ENCODE data around the gene RAPGEF2. TPM values are rescaled to one million over a fixed set of nuclear protein-coding genes. Genes with fewer than 3 reads are reported as not detected.
A peak's percentile ranks its signal among the peaks of the same experiment; 100 is the strongest.

The RAPGEF2 gene
- total and polyA plus RNA-seq, 2 donors from 2014 or later, result 6.9 to 50.6 TPM

DNA sequence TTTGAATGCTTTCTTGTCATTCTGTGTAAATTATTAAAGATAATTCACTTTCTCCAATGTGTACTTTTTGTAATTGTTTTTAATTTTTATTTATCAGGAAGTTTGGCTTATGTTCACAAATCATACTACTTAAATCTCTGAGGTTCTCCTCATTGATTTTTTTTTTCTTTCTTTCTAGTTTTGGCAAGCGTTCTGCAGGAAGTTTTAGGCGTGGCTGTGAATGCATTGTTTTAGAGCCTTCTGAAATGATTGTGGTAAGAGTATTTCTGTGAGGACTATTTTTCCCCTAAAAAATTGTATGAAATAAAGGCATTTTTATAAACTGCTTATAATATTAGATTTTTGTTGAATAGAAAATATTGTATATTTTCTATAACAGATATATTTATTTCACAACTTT, 135.8 kb downstream of the RAPGEF2 start:
- intact Hi-C loops (cut with DNase I), result no loop called here
- Histone ChIP-seq H3K27ac (ENCODE audit: low read depth in 2 of 2, low read length in 2 of 2) (no peak overlapping the region), H3K27me3 (ENCODE audit: control insufficient read depth, insufficient read depth, low read length) (no peaks in the 10 kb centered on the region), H3K9ac (ENCODE audit: low read length in 3 of 3) (no peak overlapping the region), H3K36me3 (ENCODE audit: control insufficient read depth in 2 of 3, insufficient read depth in 3 of 3, low read length in 3 of 3) (no peaks in the 10 kb centered on the region), H3K4me3 (ENCODE audit: low read length in 3 of 3) (no peak overlapping the region), H3K4me1 (ENCODE audit: control insufficient read depth in 2 of 3, insufficient read depth in 2 of 3, low read depth in 1 of 3, low read length in 3 of 3) (no peaks in the 10 kb centered on the region), H3K9me3 (ENCODE audit: control insufficient read depth in 2 of 3, insufficient read depth in 1 of 3, low read length in 3 of 3) (no peaks in the 10 kb centered on the region)
- DNase-seq (no peak), FAIRE-seq (peak; percentile 88)
- TF ChIP-seq, protein P1, sequence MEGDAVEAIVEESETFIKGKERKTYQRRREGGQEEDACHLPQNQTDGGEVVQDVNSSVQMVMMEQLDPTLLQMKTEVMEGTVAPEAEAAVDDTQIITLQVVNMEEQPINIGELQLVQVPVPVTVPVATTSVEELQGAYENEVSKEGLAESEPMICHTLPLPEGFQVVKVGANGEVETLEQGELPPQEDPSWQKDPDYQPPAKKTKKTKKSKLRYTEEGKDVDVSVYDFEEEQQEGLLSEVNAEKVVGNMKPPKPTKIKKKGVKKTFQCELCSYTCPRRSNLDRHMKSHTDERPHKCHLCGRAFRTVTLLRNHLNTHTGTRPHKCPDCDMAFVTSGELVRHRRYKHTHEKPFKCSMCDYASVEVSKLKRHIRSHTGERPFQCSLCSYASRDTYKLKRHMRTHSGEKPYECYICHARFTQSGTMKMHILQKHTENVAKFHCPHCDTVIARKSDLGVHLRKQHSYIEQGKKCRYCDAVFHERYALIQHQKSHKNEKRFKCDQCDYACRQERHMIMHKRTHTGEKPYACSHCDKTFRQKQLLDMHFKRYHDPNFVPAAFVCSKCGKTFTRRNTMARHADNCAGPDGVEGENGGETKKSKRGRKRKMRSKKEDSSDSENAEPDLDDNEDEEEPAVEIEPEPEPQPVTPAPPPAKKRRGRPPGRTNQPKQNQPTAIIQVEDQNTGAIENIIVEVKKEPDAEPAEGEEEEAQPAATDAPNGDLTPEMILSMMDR (IDR thresholded peaks at IDR 0.05; ENCODE audit: borderline replicate concordance, extremely low read depth, insufficient read depth), result no peak

DNA sequence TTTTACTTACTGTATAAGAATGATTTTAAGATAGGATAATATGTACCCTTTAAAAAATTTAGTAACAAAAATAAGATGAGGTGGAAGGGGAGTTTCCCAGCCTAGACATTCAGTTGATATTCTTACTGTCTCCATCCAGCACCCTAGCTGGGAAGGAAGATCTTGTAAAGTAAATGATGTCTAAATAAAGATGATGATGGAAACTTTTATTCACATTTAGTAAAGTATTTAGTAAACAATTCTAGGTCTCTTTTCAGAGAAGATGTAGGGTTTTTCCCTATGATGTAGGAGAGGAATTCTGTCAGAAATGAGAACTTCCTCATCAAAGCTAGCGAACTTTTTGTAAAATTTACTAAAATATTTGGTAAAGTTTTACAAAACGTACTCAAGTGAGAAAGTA, 136.8 kb downstream of the RAPGEF2 start:
- no peaks in the 10 kb centered on the region for H3K36me3 ChIP-seq (ENCODE audit: control insufficient read depth in 2 of 3, insufficient read depth in 3 of 3, low read length in 3 of 3)
- H3K9me3 ChIP-seq (ENCODE audit: control insufficient read depth in 2 of 3, insufficient read depth in 1 of 3, low read length in 3 of 3), result no peaks in the 10 kb centered on the region
- DNase-seq, result no peak
- H3K4me1 ChIP-seq (ENCODE audit: control insufficient read depth in 2 of 3, insufficient read depth in 2 of 3, low read depth in 1 of 3, low read length in 3 of 3), result no peaks in the 10 kb centered on the region
- no peak overlapping the region for H3K27ac ChIP-seq (ENCODE audit: low read depth in 2 of 2, low read length in 2 of 2)
- TF ChIP-seq, protein P1 (IDR thresholded peaks at IDR 0.05; ENCODE audit: borderline replicate concordance, extremely low read depth, insufficient read depth), result no peak
- intact Hi-C loops (cut with DNase I), result no loop called here
- no peaks in the 10 kb centered on the region for H3K27me3 ChIP-seq (ENCODE audit: control insufficient read depth, insufficient read depth, low read length)
- no peak for FAIRE-seq
- no peak overlapping the region for H3K4me3 ChIP-seq (ENCODE audit: low read length in 3 of 3)
- H3K9ac ChIP-seq (ENCODE audit: low read length in 3 of 3), result no peak overlapping the region

DNA sequence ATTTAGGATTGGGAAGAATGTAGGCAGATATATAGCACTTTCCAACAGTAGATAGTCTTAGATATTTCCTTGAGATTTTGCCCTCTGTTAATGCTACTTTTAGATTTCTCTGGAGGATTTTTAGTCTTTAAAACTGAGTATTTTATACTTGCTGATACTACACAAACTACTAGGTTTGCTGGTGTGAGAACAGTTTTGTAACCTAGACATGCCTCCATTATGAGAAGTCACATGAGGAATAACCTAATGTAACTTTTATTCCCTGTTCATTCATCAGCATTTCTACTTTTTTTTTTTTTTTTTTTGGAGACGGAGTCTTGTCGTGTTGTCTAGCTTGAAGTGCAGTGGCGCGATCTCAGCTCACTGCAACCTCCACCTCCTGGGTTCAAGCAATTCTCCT, 137.2 kb downstream of the RAPGEF2 start:
- H3K4me1 ChIP-seq (ENCODE audit: control insufficient read depth in 2 of 3, insufficient read depth in 2 of 3, low read depth in 1 of 3, low read length in 3 of 3), result no peaks in the 10 kb centered on the region
- FAIRE-seq, result no peak
- no peaks in the 10 kb centered on the region for H3K36me3 ChIP-seq (ENCODE audit: control insufficient read depth in 2 of 3, insufficient read depth in 3 of 3, low read length in 3 of 3)
- H3K27me3 ChIP-seq (ENCODE audit: control insufficient read depth, insufficient read depth, low read length), result no peaks in the 10 kb centered on the region
- intact Hi-C loops (cut with DNase I), result no loop called here
- H3K27ac ChIP-seq (ENCODE audit: low read depth in 2 of 2, low read length in 2 of 2), result no peak overlapping the region
- DNase-seq, result no peak
- H3K9me3 ChIP-seq (ENCODE audit: control insufficient read depth in 2 of 3, insufficient read depth in 1 of 3, low read length in 3 of 3), result no peaks in the 10 kb centered on the region
- no peak overlapping the region for H3K4me3 ChIP-seq (ENCODE audit: low read length in 3 of 3)
- H3K9ac ChIP-seq (ENCODE audit: low read length in 3 of 3), result no peak overlapping the region
- TF ChIP-seq, protein P1 (IDR thresholded peaks at IDR 0.05; ENCODE audit: borderline replicate concordance, extremely low read depth, insufficient read depth), result no peak

DNA sequence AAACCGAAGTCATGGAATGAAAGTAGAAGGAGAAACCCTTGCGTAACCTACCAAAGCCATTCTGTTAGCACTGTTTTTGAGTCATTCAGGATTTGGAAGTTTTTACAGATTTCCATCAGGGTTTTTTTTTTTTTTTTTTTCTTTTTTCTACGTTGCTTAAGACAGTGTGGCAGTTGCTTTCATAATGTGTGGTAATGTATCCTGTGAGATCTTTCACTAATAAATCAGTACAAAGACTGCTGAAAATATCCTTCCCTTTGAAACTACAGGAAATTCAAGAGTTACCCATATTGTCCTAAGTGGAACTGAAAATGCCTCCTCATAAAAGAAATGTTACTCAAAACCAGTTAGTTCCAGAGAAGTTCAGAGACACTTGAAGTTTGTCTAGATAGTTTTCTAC, 137.8 kb downstream of the RAPGEF2 start:
- Histone ChIP-seq H3K36me3 (ENCODE audit: control insufficient read depth in 2 of 3, insufficient read depth in 3 of 3, low read length in 3 of 3) (no peaks in the 10 kb centered on the region), H3K4me1 (ENCODE audit: control insufficient read depth in 2 of 3, insufficient read depth in 2 of 3, low read depth in 1 of 3, low read length in 3 of 3) (no peaks in the 10 kb centered on the region), H3K4me3 (ENCODE audit: low read length in 3 of 3) (no peak overlapping the region), H3K9me3 (ENCODE audit: control insufficient read depth in 2 of 3, insufficient read depth in 1 of 3, low read length in 3 of 3) (no peaks in the 10 kb centered on the region), H3K27me3 (ENCODE audit: control insufficient read depth, insufficient read depth, low read length) (no peaks in the 10 kb centered on the region), H3K27ac (ENCODE audit: low read depth in 2 of 2, low read length in 2 of 2) (no peak overlapping the region), H3K9ac (ENCODE audit: low read length in 3 of 3) (no peak overlapping the region)
- TF ChIP-seq, protein P1 (IDR thresholded peaks at IDR 0.05; ENCODE audit: borderline replicate concordance, extremely low read depth, insufficient read depth), result no peak
- intact Hi-C loops (cut with DNase I), result no loop called here
- FAIRE-seq (no peak), DNase-seq (no peak)

All from kidney (tissue), 14 donors.